Activated T-cell treated with anti-CD3 and anti-CD28 coated beads, Interleukin-2, amount 50 U/mL, for 24 hours (primary cell): ENCODE results near the gene TTLL9.
"Not testable (repeated sequence)": the region's sequence is repeated elsewhere in the genome, so short reads cannot be mapped to it uniquely, and the experiment has no call there.

Experiments used
- DNase-seq: peaks from one replicate; pipeline ENCODE4 v3.0.0-alpha.2; 2020
- H3K27ac Mint-ChIP-seq: 2 replicates; pipeline ENCODE4 v1.8.0; 2020; ENCODE audit warnings: mild to moderate bottlenecking, mixed read lengths
- H3K27me3 Mint-ChIP-seq: 2 replicates; pipeline ENCODE4 v1.8.0; 2020; ENCODE audit warnings: mixed read lengths
- H3K36me3 Mint-ChIP-seq: 2 replicates; pipeline ENCODE4 v1.8.0; 2020; ENCODE audit warnings: low read depth, mixed read lengths
- H3K4me1 Mint-ChIP-seq: 2 replicates; pipeline ENCODE4 v1.8.0; 2020; ENCODE audit warnings: low read depth, mixed read lengths
- H3K4me3 Mint-ChIP-seq: 2 replicates; pipeline ENCODE4 v1.8.0; 2020; ENCODE audit warnings: mild to moderate bottlenecking, moderate library complexity, mixed read lengths
- H3K9me3 Mint-ChIP-seq: 2 replicates; pipeline ENCODE4 v1.8.0; 2020; ENCODE audit warnings: mixed read lengths

The TTLL9 gene

DNA sequence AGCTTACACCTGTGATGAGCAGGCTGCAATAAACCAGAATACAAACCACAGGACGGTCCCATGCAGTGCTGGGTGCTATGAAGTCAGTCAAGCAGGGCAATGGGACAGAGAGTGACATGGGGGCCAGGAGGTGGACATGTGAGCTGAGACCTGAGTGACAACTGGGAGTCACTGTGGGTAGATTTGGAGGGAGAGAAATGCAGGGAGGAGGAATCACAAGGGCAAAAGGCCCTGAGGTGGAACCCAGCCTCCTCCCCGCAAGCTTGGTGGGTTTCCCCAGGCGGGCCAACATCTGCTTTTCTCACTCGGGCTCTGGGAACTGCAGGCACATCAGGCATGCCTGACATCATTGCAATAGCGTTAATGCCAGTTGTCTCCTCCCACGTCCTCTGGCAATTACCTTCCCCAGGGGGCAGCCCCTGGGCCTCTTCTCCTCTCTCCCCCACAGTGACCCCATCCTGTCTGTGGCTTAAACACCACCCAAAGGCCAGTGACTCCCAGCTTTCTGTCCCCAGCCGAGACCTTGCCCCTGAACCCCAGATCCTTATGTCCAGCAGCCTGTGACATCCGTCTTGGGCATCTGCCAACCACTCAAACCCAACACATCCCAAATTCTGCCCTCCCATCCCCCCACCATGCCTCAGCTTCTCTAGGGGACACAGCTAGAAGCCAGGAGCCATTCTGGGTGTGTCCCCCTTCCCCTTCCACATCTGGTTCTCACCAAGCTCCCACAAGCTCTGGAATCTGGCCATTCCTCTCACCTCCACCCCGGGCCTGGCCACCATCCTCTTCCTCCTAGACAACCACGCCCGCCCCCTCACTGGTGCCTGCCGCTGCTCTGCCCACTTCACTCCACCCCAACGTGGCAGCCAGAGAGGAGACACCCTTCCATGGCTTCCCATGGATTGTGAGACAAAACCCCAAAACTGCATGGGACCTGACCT is 53.2 kb downstream of the TTLL9 start:
- no peaks in the 10 kb centered on the region for H3K36me3 Mint-ChIP-seq
- no peaks in the 10 kb centered on the region for H3K4me1 Mint-ChIP-seq
- H3K9me3 Mint-ChIP-seq = no peaks in the 10 kb centered on the region
- no peak for DNase-seq
- peaks cover 41% of the 10 kb centered on the region for H3K27me3 Mint-ChIP-seq
- H3K4me3 Mint-ChIP-seq = no peak overlapping the region
- no peak overlapping the region for H3K27ac Mint-ChIP-seq

GRCh38 chr20:31924561-31924960 is 54.1 kb downstream of the TTLL9 start:
- no peak overlapping the region for H3K27ac Mint-ChIP-seq
- DNase-seq = no peak
- H3K4me3 Mint-ChIP-seq = no peak overlapping the region
- no peaks in the 10 kb centered on the region for H3K4me1 Mint-ChIP-seq
- H3K36me3 Mint-ChIP-seq = no peaks in the 10 kb centered on the region
- no peaks in the 10 kb centered on the region for H3K9me3 Mint-ChIP-seq
- H3K27me3 Mint-ChIP-seq = peaks cover 37% of the 10 kb centered on the region

DNA sequence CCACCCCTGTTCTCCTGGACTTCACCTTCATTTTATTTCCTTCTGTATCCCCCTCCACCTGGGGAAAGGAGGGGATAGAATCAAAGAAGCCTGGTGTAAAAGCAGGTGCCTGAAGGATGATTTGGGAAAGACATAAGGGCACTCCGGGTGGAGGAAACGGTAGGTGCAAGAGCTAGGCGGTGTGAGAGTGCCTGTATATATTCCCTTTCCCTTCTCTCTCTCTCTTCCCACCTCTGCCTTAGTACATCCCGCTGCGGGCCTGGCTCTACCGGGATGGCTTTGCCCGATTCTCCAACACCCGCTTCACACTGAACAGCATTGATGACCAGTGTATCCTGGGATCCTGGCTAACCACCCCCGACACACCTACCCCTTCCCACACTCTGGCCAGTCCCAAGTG is 55.2 kb downstream of the TTLL9 start:
- H3K9me3 Mint-ChIP-seq = no peaks in the 10 kb centered on the region
- peaks cover 32% of the 10 kb centered on the region for H3K27me3 Mint-ChIP-seq
- no peak overlapping the region for H3K4me3 Mint-ChIP-seq
- no peaks in the 10 kb centered on the region for H3K36me3 Mint-ChIP-seq
- no peak overlapping the region for H3K27ac Mint-ChIP-seq
- no peak for DNase-seq
- H3K4me1 Mint-ChIP-seq = no peaks in the 10 kb centered on the region

- Mint-ChIP-seq H3K27ac (no peak overlapping the region), H3K27me3 (peaks cover 31% of the 10 kb centered on the region), H3K4me3 (no peak overlapping the region), H3K4me1 (no peaks in the 10 kb centered on the region), H3K9me3 (no peaks in the 10 kb centered on the region), H3K36me3 (no peaks in the 10 kb centered on the region)
- DNase-seq = no peak
Observed at GRCh38 chr20:31926493-31926892, 56.1 kb downstream of the TTLL9 start.

DNA sequence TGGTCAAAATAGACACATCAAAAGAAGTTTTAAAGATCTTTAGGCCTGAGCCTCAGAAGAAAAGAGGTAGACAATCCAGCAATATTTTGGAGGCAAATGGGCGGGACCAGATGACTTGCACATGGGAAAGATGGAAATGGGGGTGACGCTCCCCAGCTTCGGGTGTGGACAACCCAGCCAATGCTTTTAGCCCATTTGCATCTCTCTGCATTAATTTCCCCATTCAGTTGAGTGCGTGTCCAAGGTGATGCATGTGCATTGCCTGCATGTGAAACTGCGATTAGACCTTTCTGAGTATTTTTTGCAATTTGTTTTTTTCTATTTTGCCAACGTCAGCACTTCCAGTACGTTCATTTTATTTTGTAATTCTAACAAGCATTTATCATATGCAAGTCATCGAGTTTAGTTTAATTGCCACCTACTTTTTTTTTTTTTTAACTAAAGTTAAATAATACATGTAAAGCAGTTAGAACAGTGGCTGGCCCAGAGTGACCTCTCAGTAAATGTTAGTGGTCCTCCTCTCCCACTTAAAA is 57.3 kb downstream of the TTLL9 start:
- Mint-ChIP-seq H3K36me3 (no peaks in the 10 kb centered on the region), H3K9me3 (no peaks in the 10 kb centered on the region), H3K4me1 (no peaks in the 10 kb centered on the region), H3K27ac (no peak overlapping the region), H3K27me3 (peaks cover 31% of the 10 kb centered on the region), H3K4me3 (no peak overlapping the region)
- no peak for DNase-seq

GRCh38 chr20:31929631-31930030 is 59.2 kb downstream of the TTLL9 start:
- H3K4me3 Mint-ChIP-seq, H3K9me3 Mint-ChIP-seq, H3K36me3 Mint-ChIP-seq, DNase-seq, H3K4me1 Mint-ChIP-seq, H3K27ac Mint-ChIP-seq: not testable (repeated sequence)
- H3K27me3 Mint-ChIP-seq = peaks cover 21% of the 10 kb centered on the region

GRCh38 chr20:31930779-31931178 is 60.3 kb downstream of the TTLL9 start:
- H3K36me3 Mint-ChIP-seq = no peaks in the 10 kb centered on the region
- H3K4me3 Mint-ChIP-seq = no peak overlapping the region
- peaks cover 15% of the 10 kb centered on the region for H3K27me3 Mint-ChIP-seq
- no peak overlapping the region for H3K27ac Mint-ChIP-seq
- H3K4me1 Mint-ChIP-seq = no peaks in the 10 kb centered on the region
- H3K9me3 Mint-ChIP-seq = no peaks in the 10 kb centered on the region
- no peak for DNase-seq

DNA sequence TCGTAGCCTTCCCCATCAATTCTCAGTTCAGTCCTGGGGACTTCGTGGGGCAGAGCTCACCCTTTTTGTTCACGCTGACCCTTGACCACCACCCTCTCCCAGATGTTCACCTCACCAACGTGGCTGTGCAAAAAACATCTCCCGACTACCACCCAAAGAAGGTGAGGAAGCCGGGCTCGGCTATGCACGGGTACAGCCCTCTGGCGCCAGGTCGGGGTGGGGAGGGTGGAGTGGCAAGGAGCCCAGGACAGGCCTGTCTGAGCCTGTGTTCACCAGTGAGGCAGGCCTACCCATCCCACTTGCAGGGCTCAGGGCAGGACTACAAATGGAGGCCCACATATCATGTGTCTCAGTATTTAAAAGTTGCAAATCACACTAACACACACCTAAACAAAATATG is 63.3 kb downstream of the TTLL9 start:
- H3K9me3 Mint-ChIP-seq = no peaks in the 10 kb centered on the region
- no peak overlapping the region for H3K27ac Mint-ChIP-seq
- no peaks in the 10 kb centered on the region for H3K36me3 Mint-ChIP-seq
- no peak overlapping the region for H3K4me3 Mint-ChIP-seq
- peaks cover 8% of the 10 kb centered on the region for H3K27me3 Mint-ChIP-seq
- no peak for DNase-seq
- H3K4me1 Mint-ChIP-seq = no peaks in the 10 kb centered on the region

DNA sequence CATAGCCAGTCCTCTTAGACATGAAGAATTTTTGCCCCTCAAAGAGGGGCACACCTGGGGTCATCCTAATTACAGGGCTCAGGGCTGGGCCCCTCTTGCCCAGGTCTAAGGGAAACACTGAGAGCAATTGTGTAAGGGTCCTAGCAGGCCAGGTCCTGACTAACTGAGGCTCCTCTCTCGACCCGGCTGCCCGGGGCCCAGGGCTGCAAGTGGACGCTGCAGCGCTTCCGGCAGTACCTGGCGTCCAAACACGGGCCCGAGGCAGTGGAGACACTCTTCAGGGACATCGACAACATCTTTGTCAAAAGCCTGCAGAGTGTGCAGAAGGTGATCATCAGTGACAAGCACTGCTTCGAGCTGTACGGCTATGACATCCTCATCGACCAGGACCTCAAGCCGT is 64.1 kb downstream of the TTLL9 start:
- Mint-ChIP-seq H3K9me3 (no peaks in the 10 kb centered on the region), H3K27me3 (peaks cover 5% of the 10 kb centered on the region), H3K4me3 (no peak overlapping the region), H3K36me3 (no peaks in the 10 kb centered on the region), H3K4me1 (no peaks in the 10 kb centered on the region), H3K27ac (no peak overlapping the region)
- DNase-seq = no peak

DNA sequence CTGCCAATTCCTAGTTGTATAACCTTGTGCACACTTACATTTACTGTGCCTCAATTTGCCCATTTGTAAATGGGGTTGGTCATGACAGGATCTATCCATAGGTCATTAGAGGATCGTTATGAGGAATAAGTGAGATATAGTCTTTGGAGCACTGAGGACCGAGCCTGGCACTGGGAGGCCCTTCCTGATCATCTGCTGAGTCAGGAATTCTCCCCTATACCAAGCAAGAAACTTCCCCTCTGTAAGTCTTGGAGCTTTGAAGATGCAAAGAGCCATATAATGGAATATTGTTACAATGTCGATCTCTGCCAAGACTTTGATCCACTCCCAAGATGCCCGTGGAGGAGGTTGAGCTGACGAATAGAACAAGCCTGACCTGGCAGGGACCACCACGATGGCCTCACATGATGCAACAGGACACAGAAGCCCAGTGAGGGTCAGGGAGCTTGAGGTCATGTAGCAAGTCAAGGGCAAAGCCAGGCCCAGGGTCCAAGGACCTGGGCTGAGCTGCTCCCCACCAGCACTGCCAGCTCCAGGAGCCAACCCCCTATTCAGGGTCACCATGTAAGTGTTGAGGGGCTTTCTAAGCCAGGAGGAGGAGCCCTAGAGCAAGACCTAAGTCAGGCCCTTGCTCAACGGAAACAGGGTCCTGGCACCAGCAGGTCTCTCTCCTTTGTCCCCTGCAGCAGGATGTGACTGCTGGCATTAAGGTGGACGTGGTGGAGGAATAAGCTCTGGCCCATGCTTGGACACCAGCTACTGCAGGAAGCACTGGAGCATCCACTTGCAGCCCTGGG is 64.7 kb downstream of the TTLL9 start:
- no peak overlapping the region for H3K27ac Mint-ChIP-seq
- no peaks in the 10 kb centered on the region for H3K9me3 Mint-ChIP-seq
- no peaks in the 10 kb centered on the region for H3K36me3 Mint-ChIP-seq
- no peak overlapping the region for H3K4me3 Mint-ChIP-seq
- H3K4me1 Mint-ChIP-seq = no peaks in the 10 kb centered on the region
- no peak for DNase-seq
- H3K27me3 Mint-ChIP-seq = peaks cover 5% of the 10 kb centered on the region

- no peaks in the 10 kb centered on the region for H3K9me3 Mint-ChIP-seq
- no peaks in the 10 kb centered on the region for H3K27me3 Mint-ChIP-seq
- H3K4me1 Mint-ChIP-seq = no peaks in the 10 kb centered on the region
- no peak overlapping the region for H3K27ac Mint-ChIP-seq
- DNase-seq = no peak
- H3K4me3 Mint-ChIP-seq = no peak overlapping the region
- H3K36me3 Mint-ChIP-seq = no peaks in the 10 kb centered on the region
Observed at GRCh38 chr20:31936420-31936819, 66.0 kb downstream of the TTLL9 start.

- no peaks in the 10 kb centered on the region for H3K27me3 Mint-ChIP-seq
- no peak overlapping the region for H3K27ac Mint-ChIP-seq
- no peak overlapping the region for H3K4me3 Mint-ChIP-seq
- H3K36me3 Mint-ChIP-seq = peaks cover 10% of the 10 kb centered on the region
- no peaks in the 10 kb centered on the region for H3K4me1 Mint-ChIP-seq
- no peak for DNase-seq
- H3K9me3 Mint-ChIP-seq = no peaks in the 10 kb centered on the region
Observed at GRCh38 chr20:31937820-31938219, 67.4 kb downstream of the TTLL9 start.

GRCh38 chr20:31939661-31940060 is 69.2 kb downstream of the TTLL9 start:
- peaks cover 26% of the 10 kb centered on the region for H3K36me3 Mint-ChIP-seq
- no peaks in the 10 kb centered on the region for H3K4me1 Mint-ChIP-seq
- H3K4me3 Mint-ChIP-seq = no peak overlapping the region
- no peaks in the 10 kb centered on the region for H3K27me3 Mint-ChIP-seq
- no peaks in the 10 kb centered on the region for H3K9me3 Mint-ChIP-seq
- no peak overlapping the region for H3K27ac Mint-ChIP-seq
- DNase-seq = no peak

- Mint-ChIP-seq H3K27ac (peak overlapping the region; percentile 6), H3K9me3 (no peaks in the 10 kb centered on the region), H3K27me3 (no peaks in the 10 kb centered on the region), H3K36me3 (peaks cover 60% of the 10 kb centered on the region), H3K4me3 (no peak overlapping the region), H3K4me1 (no peaks in the 10 kb centered on the region)
- DNase-seq = no peak
Observed at GRCh38 chr20:31943052-31943471, 72.6 kb downstream of the TTLL9 start.

GRCh38 chr20:31945319-31945718 is 74.9 kb downstream of the TTLL9 start:
- no peak for DNase-seq
- Mint-ChIP-seq H3K27me3 (no peaks in the 10 kb centered on the region), H3K36me3 (peaks cover 82% of the 10 kb centered on the region), H3K27ac (no peak overlapping the region), H3K4me3 (no peak overlapping the region), H3K4me1 (peaks cover 14% of the 10 kb centered on the region), H3K9me3 (no peaks in the 10 kb centered on the region)
